Activated CD4-positive, alpha-beta T cell treated with anti-CD3 and anti-CD28 coated beads for 1 hour (primary cell): ENCODE data around the gene C12orf57.

Source experiments
- DNase-seq: peaks from one replicate; pipeline ENCODE4 v3.0.0-alpha.2; 2020

C12orf57 gene

DNA sequence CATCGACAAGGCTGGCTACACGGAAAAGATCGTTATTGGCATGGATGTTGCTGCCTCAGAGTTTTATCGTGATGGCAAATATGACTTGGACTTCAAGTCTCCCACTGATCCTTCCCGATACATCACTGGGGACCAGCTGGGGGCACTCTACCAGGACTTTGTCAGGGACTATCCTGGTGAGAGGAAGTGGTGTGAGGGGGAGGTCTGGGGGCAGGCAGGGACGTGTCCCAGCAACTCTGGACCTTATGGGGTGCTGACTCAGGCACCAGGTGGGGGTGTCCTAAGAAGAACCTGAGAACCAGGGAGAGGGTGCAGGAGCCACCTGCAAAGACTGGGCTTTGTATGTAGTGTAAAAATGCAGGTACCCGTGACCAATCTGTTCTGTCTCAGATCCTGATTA lies 24.2 kb upstream of the C12orf57 start:
- no peak for DNase-seq

DNA sequence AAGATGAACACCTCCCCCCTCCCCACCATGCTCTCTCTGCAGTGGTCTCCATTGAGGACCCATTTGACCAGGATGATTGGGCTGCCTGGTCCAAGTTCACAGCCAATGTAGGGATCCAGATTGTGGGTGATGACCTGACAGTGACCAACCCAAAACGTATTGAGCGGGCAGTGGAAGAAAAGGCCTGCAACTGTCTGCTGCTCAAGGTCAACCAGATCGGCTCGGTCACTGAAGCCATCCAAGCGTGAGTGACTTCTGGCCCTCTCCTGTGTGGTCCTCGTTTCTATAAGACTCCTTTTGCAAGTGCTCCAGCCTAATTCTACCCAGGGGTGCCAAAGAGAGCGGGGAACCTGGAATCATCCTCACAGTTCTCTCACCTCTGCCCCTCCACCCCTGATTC lies 22.3 kb upstream of the C12orf57 start:
- DNase-seq, result no peak

DNA sequence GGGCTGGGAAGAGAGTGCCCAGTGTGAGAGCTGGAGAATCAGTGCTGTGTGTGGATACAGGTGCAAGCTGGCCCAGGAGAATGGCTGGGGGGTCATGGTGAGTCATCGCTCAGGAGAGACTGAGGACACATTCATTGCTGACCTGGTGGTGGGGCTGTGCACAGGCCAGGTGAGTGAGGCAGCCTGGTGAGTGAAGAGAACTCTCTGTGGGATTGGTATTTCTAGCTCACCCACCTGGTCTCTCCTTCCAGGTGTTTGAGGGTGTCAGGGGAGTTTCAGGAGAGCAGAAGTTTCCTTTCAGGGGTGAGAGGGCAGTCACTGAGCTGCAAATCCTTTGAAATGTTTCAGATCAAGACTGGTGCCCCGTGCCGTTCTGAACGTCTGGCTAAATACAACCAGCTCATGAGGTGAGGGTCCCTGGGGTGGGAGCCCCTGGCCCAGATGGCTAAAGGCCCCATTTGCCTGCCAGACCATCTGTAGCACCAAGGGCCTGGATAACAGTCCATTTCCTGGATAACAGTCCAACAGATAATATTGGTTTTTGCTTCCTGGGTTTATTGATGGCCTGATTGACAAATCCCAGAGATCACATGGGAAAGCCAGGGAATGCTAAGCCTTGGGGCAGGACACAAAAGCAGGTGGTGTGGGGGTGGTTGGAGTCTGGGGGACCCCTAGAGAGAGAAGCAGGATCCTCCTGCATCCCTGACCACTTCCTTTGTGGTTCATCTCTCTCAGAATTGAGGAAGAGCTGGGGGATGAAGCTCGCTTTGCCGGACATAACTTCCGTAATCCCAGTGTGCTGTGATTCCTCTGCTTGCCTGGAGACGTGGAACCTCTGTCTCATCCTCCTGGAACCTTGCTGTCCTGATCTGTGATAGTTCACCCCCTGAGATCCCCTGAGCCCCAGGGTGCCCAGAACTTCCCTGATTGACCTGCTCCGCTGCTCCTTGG lies 21.6 kb upstream of the C12orf57 start:
- DNase-seq, result no peak

DNA sequence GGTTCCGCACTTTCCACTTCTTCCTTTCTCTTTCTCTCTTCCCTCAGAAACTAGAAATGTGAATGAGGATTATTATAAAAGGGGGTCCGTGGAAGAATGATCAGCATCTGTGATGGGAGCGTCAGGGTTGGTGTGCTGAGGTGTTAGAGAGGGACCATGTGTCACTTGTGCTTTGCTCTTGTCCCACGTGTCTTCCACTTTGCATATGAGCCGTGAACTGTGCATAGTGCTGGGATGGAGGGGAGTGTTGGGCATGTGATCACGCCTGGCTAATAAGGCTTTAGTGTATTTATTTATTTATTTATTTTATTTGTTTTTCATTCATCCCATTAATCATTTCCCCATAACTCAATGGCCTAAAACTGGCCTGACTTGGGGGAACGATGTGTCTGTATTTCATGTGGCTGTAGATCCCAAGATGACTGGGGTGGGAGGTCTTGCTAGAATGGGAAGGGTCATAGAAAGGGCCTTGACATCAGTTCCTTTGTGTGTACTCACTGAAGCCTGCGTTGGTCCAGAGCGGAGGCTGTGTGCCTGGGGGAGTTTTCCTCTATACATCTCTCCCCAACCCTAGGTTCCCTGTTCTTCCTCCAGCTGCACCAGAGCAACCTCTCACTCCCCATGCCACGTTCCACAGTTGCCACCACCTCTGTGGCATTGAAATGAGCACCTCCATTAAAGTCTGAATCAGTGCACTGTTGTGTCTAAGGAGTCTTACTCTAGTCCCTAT lies 20.7 kb upstream of the C12orf57 start:
- DNase-seq, result no peak

DNA sequence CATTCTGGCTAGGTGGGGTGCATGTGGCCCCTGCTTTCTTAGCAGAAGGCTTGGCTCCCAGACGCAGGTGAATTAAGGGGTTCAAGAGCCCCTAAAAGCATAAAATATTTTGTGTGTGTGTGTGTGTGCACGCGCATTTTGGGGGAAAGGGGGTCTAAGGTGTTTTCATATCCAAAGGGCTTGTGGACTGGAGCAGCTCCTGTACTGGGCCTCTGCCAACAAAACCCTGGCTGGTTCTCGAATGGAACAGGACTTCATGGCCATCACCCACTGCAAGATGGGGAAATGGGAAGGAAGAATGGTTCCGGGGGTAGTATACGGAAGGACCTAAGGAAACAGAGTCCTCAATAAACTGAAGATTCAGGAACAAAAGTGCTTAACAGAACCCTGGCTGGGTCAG lies 20.0 kb upstream of the C12orf57 start:
- no peak for DNase-seq

DNA sequence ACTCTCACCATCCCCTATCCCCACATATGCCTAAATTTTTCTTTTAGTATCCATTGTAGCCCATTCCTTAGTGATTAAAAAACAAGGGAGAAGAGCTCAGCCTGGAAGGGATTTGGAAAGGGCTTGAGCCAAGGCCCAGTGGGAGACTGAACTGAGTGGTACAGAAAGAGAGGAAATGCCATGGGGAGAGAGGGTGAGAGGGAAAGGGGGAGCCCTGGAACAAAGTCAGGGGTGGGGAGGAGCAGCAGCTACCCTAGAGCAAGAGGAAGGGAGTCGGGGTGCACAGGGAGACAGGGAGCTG lies 18.6 kb upstream of the C12orf57 start:
- DNase-seq, result no peak

DNA sequence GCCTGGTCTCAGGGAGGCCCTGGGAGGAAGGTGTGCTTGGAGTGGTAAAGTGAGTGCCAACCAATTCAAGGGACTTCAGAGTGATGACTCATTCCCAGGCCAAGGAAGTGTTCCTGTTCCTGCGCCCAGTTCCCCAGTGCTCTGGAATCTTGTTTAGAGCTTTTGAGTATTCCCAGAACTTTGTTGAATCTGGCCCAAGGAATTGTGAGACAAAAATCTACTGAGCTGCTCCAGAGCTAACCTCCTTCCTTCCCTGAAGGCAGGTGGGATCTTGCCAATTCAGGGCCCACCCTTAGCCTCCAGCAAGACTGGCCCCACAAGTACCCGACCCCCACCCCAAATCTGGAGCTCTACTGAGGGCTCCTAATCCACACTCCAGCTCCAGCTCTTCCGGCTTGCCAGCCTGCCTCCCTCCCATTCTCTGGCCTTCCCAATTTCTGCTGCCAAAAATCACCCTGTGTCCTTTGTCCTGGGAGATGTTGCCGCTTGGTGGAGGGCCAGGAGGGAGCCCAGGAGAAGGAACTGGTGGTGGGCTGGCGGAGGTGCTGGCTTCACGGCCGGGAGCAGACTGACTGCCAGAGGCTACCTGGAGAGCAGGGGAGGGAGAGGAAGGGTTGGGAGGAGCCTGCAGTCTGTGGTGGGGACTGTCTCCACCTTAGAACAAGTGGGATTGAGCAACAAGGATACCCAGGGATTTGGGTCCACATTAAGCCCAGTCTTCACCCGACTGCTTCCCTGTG lies 18.1 kb upstream of the C12orf57 start:
- DNase-seq, result no peak

DNA sequence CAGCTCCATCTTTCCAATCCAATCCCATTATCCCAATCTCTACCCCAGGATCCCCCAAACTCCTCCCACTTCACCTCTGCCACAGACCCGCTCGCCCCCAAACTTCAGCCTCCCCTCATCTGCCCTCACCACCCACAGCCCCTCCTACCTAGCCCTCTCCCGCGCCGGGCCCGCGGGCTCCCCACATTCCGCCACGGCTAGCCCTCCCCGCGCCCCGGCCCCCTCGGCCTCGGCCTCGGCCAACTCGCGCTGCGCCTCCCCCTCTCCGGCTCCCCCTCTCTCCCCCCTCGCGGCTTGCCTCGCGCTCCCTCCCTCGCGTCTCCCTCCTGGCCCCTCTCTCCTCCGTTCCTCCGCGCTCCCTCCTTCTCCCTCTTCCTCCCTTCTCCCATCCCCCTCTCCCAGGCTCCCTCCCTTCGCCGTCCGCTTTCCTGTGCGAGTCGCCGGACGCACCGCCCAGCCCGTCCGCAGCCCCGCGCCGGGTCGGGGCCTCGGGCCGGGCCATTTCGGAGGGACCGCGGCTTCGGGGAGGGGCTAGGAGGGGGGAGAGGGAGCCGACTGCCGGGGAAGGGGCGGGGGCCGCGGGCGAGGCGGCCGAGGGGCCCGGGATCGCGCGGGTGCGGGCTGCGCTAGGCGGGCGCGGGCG lies 16.3 kb upstream of the C12orf57 start, which contains the start of gene ATN1:
Gene ATN1 (plus strand): TSS at position 581 of the 643 bp plus-strand sequence. CDS start 6,043 bp downstream, outside the sequence.
- no peak for DNase-seq

DNA sequence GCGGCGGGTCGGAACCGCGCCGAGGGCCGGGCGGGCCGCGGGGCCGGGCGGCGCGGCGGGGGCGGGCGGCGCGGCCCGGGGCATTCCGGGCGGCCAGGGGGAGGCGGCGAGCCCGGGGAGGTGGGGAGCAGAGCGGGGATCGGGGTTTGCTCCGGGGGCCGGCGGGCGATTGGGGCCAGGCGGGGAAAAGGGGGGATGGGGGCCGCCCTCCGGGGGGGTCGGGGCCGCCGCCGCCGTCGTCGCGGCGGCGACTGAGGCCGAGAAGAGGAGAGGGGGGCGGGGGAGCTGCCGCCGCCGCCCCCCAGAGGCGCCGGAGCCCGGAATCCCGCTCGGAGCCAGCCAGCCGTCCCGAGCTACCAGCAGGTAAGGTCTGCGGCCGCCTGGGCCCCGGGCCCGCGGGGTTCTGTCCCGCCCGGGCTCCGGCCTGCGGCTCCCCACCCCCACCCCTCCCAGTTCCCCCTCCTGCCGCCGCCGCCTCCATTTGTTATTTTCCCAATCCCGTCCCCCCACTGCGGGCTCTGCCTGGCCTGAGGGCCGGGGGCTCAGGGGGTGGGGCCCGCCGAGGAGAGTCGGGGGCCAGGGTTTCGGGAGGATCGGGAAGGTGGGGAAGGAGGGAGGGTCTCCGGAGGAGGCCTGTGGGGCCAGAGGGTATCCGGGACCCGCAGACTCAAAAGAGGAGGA lies 15.7 kb upstream of the C12orf57 start:
- no peak for DNase-seq

DNA sequence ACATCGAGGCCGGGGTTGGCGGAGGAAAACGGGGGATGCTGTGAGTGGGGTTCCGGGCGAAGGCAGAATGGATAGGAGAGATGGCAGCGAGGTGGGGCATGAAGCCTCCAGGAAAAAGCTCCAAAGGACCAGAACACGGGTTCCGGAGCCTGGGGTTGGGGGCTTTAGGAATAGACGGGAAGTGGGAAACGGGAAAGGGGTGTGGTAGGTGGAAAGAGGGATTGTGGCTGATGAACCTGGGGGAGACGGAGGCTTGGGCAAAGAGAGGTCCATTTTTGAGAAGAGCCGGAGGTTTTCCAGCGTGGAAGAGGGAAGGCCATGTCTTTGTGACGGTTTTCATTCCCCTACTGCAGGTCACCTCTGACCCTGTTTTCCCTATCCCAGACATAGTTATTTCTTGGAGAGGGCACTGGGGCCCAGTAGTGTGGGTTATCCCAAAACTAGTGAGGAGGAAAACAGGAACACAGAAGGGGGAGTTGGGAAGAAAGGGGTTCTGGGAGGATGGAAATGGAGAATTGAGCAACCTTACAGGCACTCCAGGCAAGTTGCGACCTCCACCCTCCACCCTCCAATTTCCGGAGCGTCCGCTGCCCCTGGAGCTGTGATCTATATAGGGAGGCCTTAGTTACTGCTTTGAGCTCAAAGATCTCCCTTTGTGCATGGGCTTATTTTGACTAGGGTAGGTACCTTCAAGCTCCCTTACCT lies 15.0 kb upstream of the C12orf57 start:
- DNase-seq, result no peak

DNA sequence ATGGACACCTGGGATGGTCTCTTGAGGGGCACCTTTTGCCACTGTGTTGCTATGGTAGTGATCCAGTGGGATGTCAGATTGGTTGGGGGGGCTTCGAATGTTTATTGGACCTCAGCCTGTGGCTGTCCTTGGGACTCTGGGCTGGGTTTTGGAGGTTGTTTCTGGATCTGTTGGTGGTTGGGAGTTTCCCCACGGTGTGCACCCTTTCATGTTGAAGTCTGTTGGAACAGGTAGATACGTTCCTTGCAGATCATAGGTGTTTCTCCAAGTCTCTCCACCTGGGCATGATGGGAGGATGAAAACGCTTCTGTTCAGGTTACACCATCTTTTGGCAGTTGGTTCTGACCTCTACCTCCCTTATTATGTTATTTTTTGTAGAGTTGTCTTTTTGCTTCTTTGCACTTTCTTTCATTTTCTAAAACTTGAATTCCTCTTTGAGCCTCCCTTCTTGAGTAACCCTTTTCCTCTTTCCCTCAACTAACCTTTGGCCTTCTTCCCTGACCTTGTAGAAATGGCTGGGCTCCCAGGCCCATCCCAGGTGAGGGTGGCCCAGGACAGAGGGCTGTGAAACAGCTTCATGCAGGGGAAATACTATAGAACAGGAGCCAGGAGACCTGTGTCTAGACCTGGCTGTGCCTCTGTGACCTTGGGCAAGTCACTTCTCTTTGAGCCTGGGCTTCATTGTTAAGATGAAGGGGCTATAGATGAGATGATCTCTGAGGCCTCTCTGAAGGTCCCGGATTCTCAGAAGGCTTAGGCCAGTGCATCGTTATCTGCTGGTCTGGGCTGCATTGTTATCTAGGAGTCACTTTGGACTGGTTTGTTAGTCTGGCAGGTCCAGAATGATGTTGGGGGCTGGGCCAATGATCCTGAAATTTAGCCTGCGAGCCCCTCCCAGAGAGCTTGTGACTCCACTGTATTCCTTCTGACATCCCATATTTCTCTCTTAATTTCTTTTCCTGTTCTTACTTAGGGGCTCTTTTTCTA lies 14.1 kb upstream of the C12orf57 start:
- no peak for DNase-seq

DNA sequence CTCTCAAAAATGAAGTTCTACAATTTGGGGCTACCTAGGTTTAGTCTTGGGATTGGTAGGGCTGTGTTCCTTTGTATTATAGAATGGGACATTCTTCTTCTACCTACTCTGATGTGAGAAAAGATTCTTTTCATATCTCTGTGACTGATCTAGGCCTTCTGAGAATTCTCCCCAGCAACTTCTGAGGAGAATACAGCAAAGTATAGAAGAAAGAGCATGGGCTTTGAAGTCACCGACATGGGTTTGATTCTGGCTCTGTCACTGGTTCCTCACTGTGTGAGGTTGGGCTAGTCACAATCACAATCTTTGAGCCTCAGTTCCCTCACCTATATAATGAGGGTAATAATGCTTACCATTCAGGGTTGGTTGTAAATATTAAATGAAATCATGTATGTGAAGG lies 11.1 kb upstream of the C12orf57 start:
- no peak for DNase-seq

DNA sequence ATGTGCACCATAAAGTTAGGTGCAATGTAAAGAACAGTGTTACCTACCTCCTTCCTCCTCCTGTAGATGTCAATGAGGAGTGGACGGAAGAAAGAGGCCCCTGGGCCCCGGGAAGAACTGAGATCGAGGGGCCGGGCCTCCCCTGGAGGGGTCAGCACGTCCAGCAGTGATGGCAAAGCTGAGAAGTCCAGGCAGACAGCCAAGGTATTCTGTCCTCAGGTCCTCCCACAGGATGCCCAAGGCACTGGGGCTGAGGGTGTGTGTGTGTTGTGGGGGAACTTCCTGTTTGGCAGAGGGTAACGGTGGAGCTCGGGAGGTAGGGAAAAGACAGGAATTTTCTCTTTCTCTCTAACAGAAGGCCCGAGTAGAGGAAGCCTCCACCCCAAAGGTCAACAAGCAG lies 9.7 kb upstream of the C12orf57 start:
- DNase-seq, result no peak

DNA sequence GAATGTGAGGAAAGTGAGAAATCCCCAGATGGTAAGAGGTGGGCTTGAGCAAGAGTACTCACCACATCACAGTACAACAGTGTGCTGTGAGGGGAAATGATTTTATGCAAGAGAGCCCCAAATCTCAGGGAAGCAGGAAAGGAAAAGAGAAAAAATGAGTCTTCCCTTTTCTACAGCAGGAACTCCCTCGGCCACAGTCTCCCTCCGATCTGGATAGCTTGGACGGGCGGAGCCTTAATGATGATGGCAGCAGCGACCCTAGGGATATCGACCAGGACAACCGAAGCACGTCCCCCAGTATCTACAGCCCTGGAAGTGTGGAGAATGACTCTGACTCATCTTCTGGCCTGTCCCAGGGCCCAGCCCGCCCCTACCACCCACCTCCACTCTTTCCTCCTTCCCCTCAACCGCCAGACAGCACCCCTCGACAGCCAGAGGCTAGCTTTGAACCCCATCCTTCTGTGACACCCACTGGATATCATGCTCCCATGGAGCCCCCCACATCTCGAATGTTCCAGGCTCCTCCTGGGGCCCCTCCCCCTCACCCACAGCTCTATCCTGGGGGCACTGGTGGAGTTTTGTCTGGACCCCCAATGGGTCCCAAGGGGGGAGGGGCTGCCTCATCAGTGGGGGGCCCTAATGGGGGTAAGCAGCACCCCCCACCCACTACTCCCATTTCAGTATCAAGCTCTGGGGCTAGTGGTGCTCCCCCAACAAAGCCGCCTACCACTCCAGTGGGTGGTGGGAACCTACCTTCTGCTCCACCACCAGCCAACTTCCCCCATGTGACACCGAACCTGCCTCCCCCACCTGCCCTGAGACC lies 8.2 kb upstream of the C12orf57 start:
- DNase-seq, result no peak

DNA sequence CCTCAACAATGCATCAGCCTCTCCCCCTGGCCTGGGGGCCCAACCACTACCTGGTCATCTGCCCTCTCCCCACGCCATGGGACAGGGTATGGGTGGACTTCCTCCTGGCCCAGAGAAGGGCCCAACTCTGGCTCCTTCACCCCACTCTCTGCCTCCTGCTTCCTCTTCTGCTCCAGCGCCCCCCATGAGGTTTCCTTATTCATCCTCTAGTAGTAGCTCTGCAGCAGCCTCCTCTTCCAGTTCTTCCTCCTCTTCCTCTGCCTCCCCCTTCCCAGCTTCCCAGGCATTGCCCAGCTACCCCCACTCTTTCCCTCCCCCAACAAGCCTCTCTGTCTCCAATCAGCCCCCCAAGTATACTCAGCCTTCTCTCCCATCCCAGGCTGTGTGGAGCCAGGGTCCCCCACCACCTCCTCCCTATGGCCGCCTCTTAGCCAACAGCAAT lies 7.6 kb upstream of the C12orf57 start:
- no peak for DNase-seq

DNA sequence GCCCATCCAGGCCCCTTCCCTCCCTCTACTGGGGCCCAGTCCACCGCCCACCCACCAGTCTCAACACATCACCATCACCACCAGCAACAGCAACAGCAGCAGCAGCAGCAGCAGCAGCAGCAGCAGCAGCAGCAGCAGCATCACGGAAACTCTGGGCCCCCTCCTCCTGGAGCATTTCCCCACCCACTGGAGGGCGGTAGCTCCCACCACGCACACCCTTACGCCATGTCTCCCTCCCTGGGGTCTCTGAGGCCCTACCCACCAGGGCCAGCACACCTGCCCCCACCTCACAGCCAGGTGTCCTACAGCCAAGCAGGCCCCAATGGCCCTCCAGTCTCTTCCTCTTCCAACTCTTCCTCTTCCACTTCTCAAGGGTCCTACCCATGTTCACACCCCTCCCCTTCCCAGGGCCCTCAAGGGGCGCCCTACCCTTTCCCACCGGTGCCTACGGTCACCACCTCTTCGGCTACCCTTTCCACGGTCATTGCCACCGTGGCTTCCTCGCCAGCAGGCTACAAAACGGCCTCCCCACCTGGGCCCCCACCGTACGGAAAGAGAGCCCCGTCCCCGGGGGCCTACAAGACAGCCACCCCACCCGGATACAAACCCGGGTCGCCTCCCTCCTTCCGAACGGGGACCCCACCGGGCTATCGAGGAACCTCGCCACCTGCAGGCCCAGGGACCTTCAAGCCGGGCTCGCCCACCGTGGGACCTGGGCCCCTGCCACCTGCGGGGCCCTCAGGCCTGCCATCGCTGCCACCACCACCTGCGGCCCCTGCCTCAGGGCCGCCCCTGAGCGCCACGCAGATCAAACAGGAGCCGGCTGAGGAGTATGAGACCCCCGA lies 7.0 kb upstream of the C12orf57 start:
- peak; percentile 52 for DNase-seq

DNA sequence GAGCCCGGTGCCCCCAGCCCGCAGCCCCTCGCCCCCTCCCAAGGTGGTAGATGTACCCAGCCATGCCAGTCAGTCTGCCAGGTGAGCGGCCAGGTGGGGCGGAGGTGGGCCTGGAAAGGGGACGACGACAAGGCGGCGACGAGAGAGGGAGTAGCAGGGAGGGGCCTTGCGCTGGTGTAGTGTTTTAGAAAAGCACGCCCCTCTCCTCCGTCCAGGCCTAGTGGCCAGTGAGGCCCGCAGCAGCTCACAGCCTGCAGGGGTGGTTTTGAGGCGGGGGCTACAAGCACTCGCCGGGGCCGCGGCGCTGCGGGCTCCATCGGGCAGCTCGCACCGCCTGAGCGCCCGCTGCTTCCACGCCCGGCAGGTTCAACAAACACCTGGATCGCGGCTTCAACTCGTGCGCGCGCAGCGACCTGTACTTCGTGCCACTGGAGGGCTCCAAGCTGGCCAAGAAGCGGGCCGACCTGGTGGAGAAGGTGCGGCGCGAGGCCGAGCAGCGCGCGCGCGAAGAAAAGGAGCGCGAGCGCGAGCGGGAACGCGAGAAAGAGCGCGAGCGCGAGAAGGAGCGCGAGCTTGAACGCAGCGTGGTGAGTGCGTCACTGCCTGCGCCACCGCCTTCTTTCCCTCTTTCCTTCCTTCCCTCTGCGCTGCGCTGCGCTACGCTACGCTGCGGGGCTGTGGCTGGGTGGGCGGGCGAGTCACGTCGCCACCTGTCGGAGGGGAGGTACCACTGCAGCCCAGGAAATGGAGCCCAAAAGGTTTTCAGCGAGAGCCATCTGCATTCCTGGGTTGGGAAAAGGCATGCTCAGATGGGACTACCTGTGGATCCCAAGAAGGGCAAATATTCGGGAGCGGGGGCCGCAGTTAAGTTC lies 6.1 kb upstream of the C12orf57 start:
- peak; percentile 93 for DNase-seq
